KMS-11 (cell line): ENCODE results near the gene KRT78.
A peak's percentile ranks its signal among the peaks of the same experiment; 100 is the strongest.

Experiments used
- H2AFZ ChIP-seq: fragments of 200-600 bp; sonication (generic); 2 replicates; pipeline ENCODE4 v1.6.1; 2016; ENCODE audit warnings: antibody characterized with exemption, mixed run types, low read depth
- H3K27ac ChIP-seq: fragments of 200-600 bp; sonication (generic); 2 replicates; pipeline ENCODE4 v1.6.1; 2016; ENCODE audit warnings: mild to moderate bottlenecking, mixed run types
- H3K27me3 ChIP-seq: fragments of 200-600 bp; sonication (generic); 2 replicates; pipeline ENCODE4 v1.6.1; 2017; ENCODE audit warnings: mild to moderate bottlenecking, low read depth, mixed run types, moderate library complexity; ENCODE audit not compliant: insufficient read depth
- H3K36me3 ChIP-seq: fragments of 200-600 bp; sonication (generic); 2 replicates; pipeline ENCODE4 v1.6.1; 2017; ENCODE audit warnings: mild to moderate bottlenecking, mixed run types; ENCODE audit not compliant: insufficient read depth
- H3K4me1 ChIP-seq: fragments of 200-600 bp; sonication (generic); 2 replicates; pipeline ENCODE4 v1.6.1; 2016; ENCODE audit warnings: mild to moderate bottlenecking, low read depth, mixed run types; ENCODE audit not compliant: poor library complexity, severe bottlenecking
- H3K4me2 ChIP-seq: fragments of 200-600 bp; sonication (generic); 2 replicates; pipeline ENCODE4 v1.7.0; 2016; ENCODE audit warnings: mild to moderate bottlenecking, mixed run types
- H3K4me3 ChIP-seq: fragments of 200-600 bp; sonication (generic); IDR thresholded peaks from 2 replicates; pipeline ENCODE4 v1.6.1; 2017; ENCODE audit warnings: low read depth, low read length, mixed read lengths; ENCODE audit not compliant: insufficient read depth
- H3K79me2 ChIP-seq: fragments of 200-600 bp; sonication (generic); 2 replicates; pipeline ENCODE4 v1.6.1; 2016; ENCODE audit warnings: low read depth, mixed run types; ENCODE audit not compliant: insufficient read depth
- H3K9ac ChIP-seq: fragments of 200-600 bp; sonication (generic); 2 replicates; pipeline ENCODE4 v1.6.1; 2016; ENCODE audit warnings: mild to moderate bottlenecking, mixed run types
- H4K20me1 ChIP-seq: fragments of 200-600 bp; sonication (generic); 2 replicates; pipeline ENCODE4 v1.6.1; 2016; ENCODE audit warnings: mild to moderate bottlenecking, mixed run types; ENCODE audit not compliant: insufficient read depth
- TF ChIP-seq, protein P1 (sequence below): fragments of 200-600 bp; sonication (generic); conservative IDR thresholded peaks from 2 replicates; pipeline ENCODE4 v1.6.1; 2017; ENCODE audit warnings: low read depth, mild to moderate bottlenecking, antibody characterized with exemption, low read length, moderate library complexity, mixed read lengths

Gene KRT78

DNA sequence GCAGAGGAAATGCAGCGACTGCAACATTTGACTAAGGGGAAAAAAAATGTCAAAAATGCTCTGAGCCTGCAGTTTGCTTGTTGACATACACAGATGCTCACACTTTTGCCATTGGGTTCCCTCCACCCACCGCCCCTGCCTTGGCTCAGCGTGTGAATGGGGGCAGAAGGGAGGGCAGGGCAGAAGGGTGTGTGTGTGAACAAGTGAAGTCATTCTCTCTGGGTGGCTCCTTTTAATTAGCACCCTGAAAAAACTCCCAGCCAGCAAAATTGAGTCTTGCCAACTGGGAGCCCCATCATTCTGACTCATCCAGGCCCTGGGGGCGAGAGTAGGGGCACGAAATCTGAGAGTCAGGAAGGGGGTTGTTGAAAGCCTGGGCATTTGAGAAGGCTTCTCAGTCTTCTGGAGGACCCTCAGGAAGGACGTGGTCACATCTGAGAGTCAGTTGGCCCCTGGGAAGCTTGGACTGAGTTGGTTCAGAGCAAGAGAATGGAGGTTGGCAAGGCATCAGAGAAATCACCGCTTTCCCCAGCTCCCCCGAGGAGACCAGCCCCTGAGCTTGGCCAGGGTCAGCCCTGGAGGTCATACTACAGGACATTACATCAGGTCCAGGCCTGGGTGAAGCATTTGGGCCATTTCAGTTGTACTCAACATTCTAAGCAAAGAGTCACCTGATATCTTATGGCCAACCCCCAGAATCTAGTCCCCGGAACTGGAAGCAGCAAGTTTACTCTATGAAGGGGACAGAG is 22.7 kb upstream of the KRT78 start:
- H4K20me1 ChIP-seq, result no peaks in the 10 kb centered on the region
- no peak overlapping the region for H3K9ac ChIP-seq
- no peaks in the 10 kb centered on the region for H3K27me3 ChIP-seq
- H3K4me2 ChIP-seq, result no peak overlapping the region
- no peak overlapping the region for H3K4me3 ChIP-seq
- H2AFZ ChIP-seq, result no peak overlapping the region
- no peaks in the 10 kb centered on the region for H3K36me3 ChIP-seq
- peaks cover 31% of the 10 kb centered on the region for H3K4me1 ChIP-seq
- TF ChIP-seq, protein P1, sequence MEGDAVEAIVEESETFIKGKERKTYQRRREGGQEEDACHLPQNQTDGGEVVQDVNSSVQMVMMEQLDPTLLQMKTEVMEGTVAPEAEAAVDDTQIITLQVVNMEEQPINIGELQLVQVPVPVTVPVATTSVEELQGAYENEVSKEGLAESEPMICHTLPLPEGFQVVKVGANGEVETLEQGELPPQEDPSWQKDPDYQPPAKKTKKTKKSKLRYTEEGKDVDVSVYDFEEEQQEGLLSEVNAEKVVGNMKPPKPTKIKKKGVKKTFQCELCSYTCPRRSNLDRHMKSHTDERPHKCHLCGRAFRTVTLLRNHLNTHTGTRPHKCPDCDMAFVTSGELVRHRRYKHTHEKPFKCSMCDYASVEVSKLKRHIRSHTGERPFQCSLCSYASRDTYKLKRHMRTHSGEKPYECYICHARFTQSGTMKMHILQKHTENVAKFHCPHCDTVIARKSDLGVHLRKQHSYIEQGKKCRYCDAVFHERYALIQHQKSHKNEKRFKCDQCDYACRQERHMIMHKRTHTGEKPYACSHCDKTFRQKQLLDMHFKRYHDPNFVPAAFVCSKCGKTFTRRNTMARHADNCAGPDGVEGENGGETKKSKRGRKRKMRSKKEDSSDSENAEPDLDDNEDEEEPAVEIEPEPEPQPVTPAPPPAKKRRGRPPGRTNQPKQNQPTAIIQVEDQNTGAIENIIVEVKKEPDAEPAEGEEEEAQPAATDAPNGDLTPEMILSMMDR, result no peak
- no peak overlapping the region for H3K27ac ChIP-seq
- no peaks in the 10 kb centered on the region for H3K79me2 ChIP-seq

GRCh38 chr12:52870361-52871290 is 21.8 kb upstream of the KRT78 start:
- Histone ChIP-seq H3K79me2 (no peaks in the 10 kb centered on the region), H3K27ac (no peak overlapping the region), H3K36me3 (no peaks in the 10 kb centered on the region), H3K4me3 (no peak overlapping the region), H3K4me2 (peak overlapping the region; percentile 27; the same call in 1 of the 2 replicates), H4K20me1 (no peaks in the 10 kb centered on the region), H3K27me3 (no peaks in the 10 kb centered on the region), H3K9ac (no peak overlapping the region), H3K4me1 (peaks cover 31% of the 10 kb centered on the region), H2AFZ (0 out of 2 replicates have a peak overlapping the region, but pooled peaks have one; percentile 35)
- TF ChIP-seq, protein P1, result peak; percentile 97

GRCh38 chr12:52867642-52868041 is 18.8 kb upstream of the KRT78 start:
- no peak overlapping the region for H3K4me2 ChIP-seq
- H3K27me3 ChIP-seq, result no peaks in the 10 kb centered on the region

GRCh38 chr12:52867152-52867551 is 18.4 kb upstream of the KRT78 start:
- Histone ChIP-seq H4K20me1 (no peaks in the 10 kb centered on the region), H3K27ac (no peak overlapping the region), H3K9ac (no peak overlapping the region), H3K36me3 (no peaks in the 10 kb centered on the region), H3K4me2 (no peak overlapping the region), H3K79me2 (no peaks in the 10 kb centered on the region), H3K4me1 (peaks cover 13% of the 10 kb centered on the region), H3K27me3 (no peaks in the 10 kb centered on the region), H3K4me3 (no peak overlapping the region), H2AFZ (no peak overlapping the region)
- TF ChIP-seq, protein P1, result no peak

More at GRCh38 chr12:52867642-52868041, 18.8 kb upstream of the KRT78 start:
- Histone ChIP-seq H3K4me1 (peaks cover 13% of the 10 kb centered on the region), H4K20me1 (no peaks in the 10 kb centered on the region), H3K9ac (no peak overlapping the region), H2AFZ (no peak overlapping the region), H3K79me2 (no peaks in the 10 kb centered on the region), H3K36me3 (no peaks in the 10 kb centered on the region), H3K27ac (no peak overlapping the region), H3K4me3 (no peak overlapping the region)
- TF ChIP-seq, protein P1, result no peak
